ENCODE results near the gene SHROOM3.

GRCh38 chr4:76787898-76788297 lies 352.9 kb downstream of the SHROOM3 start:
- TF ChIP-seq ZNF274 (IDR thresholded peaks at IDR 0.05; ENCODE audit: low read depth, low read length): no peak
- no peak for TF ChIP-seq YY1 (IDR thresholded peaks at IDR 0.05; ENCODE audit: insufficient read depth, insufficient read length)

Measured in NT2/D1 (cell line).